Measurements from ENCODE around the gene TBX5. TPM values are rescaled to one million over a fixed set of nuclear protein-coding genes. Genes with fewer than 3 reads are reported as not detected.

The TBX5 gene
- total and polyA plus RNA-seq, 2 experiments from 2014 or later = 0.21 TPM; not detected in 1

DNA sequence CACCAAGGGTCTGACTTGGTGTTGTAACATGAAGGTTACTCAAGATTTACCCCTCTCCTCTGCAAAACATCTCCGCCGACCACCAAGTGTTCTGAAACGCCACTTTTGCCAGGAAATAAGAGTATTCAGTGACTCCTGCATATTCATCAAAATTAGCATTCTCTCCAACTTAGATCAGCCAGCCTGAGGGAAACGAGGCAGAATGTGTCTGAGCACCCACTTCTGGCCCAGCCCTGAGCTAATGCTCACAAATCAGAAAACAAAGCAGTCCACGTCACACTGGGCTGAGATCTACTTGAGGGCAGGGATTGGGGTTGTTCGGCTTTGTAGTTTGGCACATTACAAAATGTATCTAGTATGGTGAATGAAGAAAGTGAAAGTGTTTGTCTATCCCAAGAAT, 64.3 kb downstream of the TBX5 start:
- Histone ChIP-seq H3K79me2 (replicated peaks; ENCODE audit: insufficient read depth) (no peaks in the 10 kb centered on the region), H4K20me1 (replicated peaks; ENCODE audit: insufficient read depth) (no peaks in the 10 kb centered on the region), H3K4me1 (ENCODE audit: insufficient read depth) (peaks cover 7% of the 10 kb centered on the region; the same call in 1 of the 2 replicates), H3K36me3 (ENCODE audit: insufficient read depth) (no peaks in the 10 kb centered on the region), H3K9me2 (ENCODE audit: insufficient read depth) (peaks cover 18% of the 10 kb centered on the region), H3K27ac (ENCODE audit: low read depth) (no peak overlapping the region), H2AFZ (peak overlapping the region; percentile 59; the same call in 1 of the 2 replicates), H3K4me2 (no peak overlapping the region), H3K27me3 (ENCODE audit: insufficient read depth) (no peaks in the 10 kb centered on the region), H3K4me3 (no peak overlapping the region), H3F3A (replicated peaks; ENCODE audit: low read depth) (no peaks in the 10 kb centered on the region)
- Mint-ChIP-seq H3K4me1 (peaks cover 12% of the 10 kb centered on the region; the same call in 2 of the 3 replicates), H3K36me3 (ENCODE audit: low read depth) (0 out of 3 replicates have a peak, but pooled peaks cover 2% of the 10 kb centered on the region), H3K27ac (no peak overlapping the region), H3K27me3 (ENCODE audit: insufficient read depth, low read depth, poor library complexity) (peaks cover 6% of the 10 kb centered on the region), H3K4me3 (no peak overlapping the region), H3K9me3 (peaks cover 10% of the 10 kb centered on the region)
- TF ChIP-seq, protein P1, sequence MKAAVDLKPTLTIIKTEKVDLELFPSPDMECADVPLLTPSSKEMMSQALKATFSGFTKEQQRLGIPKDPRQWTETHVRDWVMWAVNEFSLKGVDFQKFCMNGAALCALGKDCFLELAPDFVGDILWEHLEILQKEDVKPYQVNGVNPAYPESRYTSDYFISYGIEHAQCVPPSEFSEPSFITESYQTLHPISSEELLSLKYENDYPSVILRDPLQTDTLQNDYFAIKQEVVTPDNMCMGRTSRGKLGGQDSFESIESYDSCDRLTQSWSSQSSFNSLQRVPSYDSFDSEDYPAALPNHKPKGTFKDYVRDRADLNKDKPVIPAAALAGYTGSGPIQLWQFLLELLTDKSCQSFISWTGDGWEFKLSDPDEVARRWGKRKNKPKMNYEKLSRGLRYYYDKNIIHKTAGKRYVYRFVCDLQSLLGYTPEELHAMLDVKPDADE (IDR thresholded peaks at IDR 0.05) = no peak
- TF ChIP-seq NANOG (IDR thresholded peaks at IDR 0.05; ENCODE audit: borderline replicate concordance) (no peak), POLR2AphosphoS5 (IDR thresholded peaks at IDR 0.05; ENCODE audit: low read depth) (no peak), ZNF114 (CRISPR knock-in tag; IDR thresholded peaks at IDR 0.05) (no peak), ZNF331 (CRISPR knock-in tag; IDR thresholded peaks at IDR 0.05; ENCODE audit: low read depth) (no peak), CREB1 (CRISPR knock-in tag; IDR thresholded peaks at IDR 0.05; ENCODE audit: low read depth) (no peak), EZH2 (IDR thresholded peaks at IDR 0.05; ENCODE audit: low read depth, unreplicated experiment) (no peak), EZH2phosphoT487 (IDR thresholded peaks at IDR 0.05; ENCODE audit: unreplicated experiment) (no peak)
- TF ChIP-seq, protein P2, sequence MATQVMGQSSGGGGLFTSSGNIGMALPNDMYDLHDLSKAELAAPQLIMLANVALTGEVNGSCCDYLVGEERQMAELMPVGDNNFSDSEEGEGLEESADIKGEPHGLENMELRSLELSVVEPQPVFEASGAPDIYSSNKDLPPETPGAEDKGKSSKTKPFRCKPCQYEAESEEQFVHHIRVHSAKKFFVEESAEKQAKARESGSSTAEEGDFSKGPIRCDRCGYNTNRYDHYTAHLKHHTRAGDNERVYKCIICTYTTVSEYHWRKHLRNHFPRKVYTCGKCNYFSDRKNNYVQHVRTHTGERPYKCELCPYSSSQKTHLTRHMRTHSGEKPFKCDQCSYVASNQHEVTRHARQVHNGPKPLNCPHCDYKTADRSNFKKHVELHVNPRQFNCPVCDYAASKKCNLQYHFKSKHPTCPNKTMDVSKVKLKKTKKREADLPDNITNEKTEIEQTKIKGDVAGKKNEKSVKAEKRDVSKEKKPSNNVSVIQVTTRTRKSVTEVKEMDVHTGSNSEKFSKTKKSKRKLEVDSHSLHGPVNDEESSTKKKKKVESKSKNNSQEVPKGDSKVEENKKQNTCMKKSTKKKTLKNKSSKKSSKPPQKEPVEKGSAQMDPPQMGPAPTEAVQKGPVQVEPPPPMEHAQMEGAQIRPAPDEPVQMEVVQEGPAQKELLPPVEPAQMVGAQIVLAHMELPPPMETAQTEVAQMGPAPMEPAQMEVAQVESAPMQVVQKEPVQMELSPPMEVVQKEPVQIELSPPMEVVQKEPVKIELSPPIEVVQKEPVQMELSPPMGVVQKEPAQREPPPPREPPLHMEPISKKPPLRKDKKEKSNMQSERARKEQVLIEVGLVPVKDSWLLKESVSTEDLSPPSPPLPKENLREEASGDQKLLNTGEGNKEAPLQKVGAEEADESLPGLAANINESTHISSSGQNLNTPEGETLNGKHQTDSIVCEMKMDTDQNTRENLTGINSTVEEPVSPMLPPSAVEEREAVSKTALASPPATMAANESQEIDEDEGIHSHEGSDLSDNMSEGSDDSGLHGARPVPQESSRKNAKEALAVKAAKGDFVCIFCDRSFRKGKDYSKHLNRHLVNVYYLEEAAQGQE (IDR thresholded peaks at IDR 0.05; ENCODE audit: unreplicated experiment) = no peak
- ATAC-seq (no peak), DNase-seq (ENCODE audit: low spot score) (no peak)

DNA sequence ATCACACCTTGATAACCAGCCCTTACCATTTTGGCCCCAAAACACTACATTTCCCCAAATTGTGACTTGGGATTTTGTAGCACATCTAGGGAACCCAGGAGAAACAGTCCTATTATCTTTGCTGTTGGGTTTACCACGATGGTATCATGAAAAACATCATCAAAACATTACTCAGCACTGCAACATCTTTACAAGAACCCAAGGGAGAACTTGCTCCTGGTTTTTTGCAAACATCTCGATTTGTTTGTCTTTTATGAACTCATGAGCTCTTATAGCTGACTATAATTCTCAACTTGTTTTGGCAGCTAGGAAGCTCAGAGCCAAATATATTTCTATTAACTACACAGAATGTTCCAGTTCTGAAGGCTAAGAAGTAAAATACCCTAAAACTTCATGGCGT, 65.7 kb downstream of the TBX5 start:
- H3K27ac ChIP-seq (ENCODE audit: low read depth) = no peak overlapping the region
- DNase-seq (ENCODE audit: low spot score) (no peak), ATAC-seq (no peak)
- H3K9me3 Mint-ChIP-seq = peaks cover 10% of the 10 kb centered on the region
- H2AFZ ChIP-seq = no peak overlapping the region
- no peaks in the 10 kb centered on the region for H3K27me3 ChIP-seq (ENCODE audit: insufficient read depth)
- H3K36me3 Mint-ChIP-seq (ENCODE audit: low read depth) = 0 out of 3 replicates have a peak, but pooled peaks cover 2% of the 10 kb centered on the region
- no peaks in the 10 kb centered on the region for H3K36me3 ChIP-seq (ENCODE audit: insufficient read depth)
- H4K20me1 ChIP-seq (replicated peaks; ENCODE audit: insufficient read depth) = no peaks in the 10 kb centered on the region
- H3K4me3 Mint-ChIP-seq = no peak overlapping the region
- no peak overlapping the region for H3K27ac Mint-ChIP-seq
- H3K4me1 Mint-ChIP-seq = peaks cover 23% of the 10 kb centered on the region
- no peak overlapping the region for H3K4me3 ChIP-seq
- no peak overlapping the region for H3K4me2 ChIP-seq
- no peaks in the 10 kb centered on the region for H3K79me2 ChIP-seq (replicated peaks; ENCODE audit: insufficient read depth)
- H3K4me1 ChIP-seq (ENCODE audit: insufficient read depth) = peaks cover 17% of the 10 kb centered on the region
- peaks cover 18% of the 10 kb centered on the region for H3K9me2 ChIP-seq (ENCODE audit: insufficient read depth)
- H3F3A ChIP-seq (replicated peaks; ENCODE audit: low read depth) = no peaks in the 10 kb centered on the region
- peaks cover 6% of the 10 kb centered on the region for H3K27me3 Mint-ChIP-seq (ENCODE audit: insufficient read depth, low read depth, poor library complexity)
- TF ChIP-seq ZNF114 (CRISPR knock-in tag; IDR thresholded peaks at IDR 0.05) = no peak
- TF ChIP-seq, protein P2 (IDR thresholded peaks at IDR 0.05; ENCODE audit: unreplicated experiment) = no peak
- no peak for TF ChIP-seq EZH2phosphoT487 (IDR thresholded peaks at IDR 0.05; ENCODE audit: unreplicated experiment)
- TF ChIP-seq CTCF (conservative IDR thresholded peaks at IDR 0.05; ENCODE audit: low read depth in 2 of 2) = no peak
- no peak for TF ChIP-seq JUNB (IDR thresholded peaks at IDR 0.05; ENCODE audit: unreplicated experiment)
- no peak for TF ChIP-seq STAT1 (IDR thresholded peaks at IDR 0.05; ENCODE audit: unreplicated experiment)
- TF ChIP-seq CREB1 (CRISPR knock-in tag; IDR thresholded peaks at IDR 0.05; ENCODE audit: low read depth) = no peak
- no peak for TF ChIP-seq ZNF331 (CRISPR knock-in tag; IDR thresholded peaks at IDR 0.05; ENCODE audit: low read depth)
- no peak for TF ChIP-seq NANOG (IDR thresholded peaks at IDR 0.05; ENCODE audit: borderline replicate concordance)
- no peak for TF ChIP-seq EZH2 (IDR thresholded peaks at IDR 0.05; ENCODE audit: low read depth, unreplicated experiment)
